ENCODE data around the gene ZNF587. TPM values are rescaled to one million over a fixed set of nuclear protein-coding genes. Genes with fewer than 3 reads are reported as not detected.
"Not testable (repeated sequence)": the region's sequence is repeated elsewhere in the genome, so short reads cannot be mapped to it uniquely, and the experiment has no call there.

The ZNF587 gene
- total RNA-seq, 1 donor from 2014 or later: 36.8 TPM

- Mint-ChIP-seq H3K4me1 (ENCODE audit: unreplicated experiment) (peaks cover 31% of the 10 kb centered on the region), H3K27ac (ENCODE audit: unreplicated experiment) (peak overlapping the region; percentile 67), H3K36me3 (ENCODE audit: low read depth, unreplicated experiment) (peaks cover 21% of the 10 kb centered on the region), H3K27me3 (ENCODE audit: unreplicated experiment) (peaks cover 12% of the 10 kb centered on the region), H3K4me3 (ENCODE audit: unreplicated experiment) (peak overlapping the region; percentile 82), H3K9me3 (ENCODE audit: unreplicated experiment) (no peaks in the 10 kb centered on the region)
- TF ChIP-seq, protein P1, sequence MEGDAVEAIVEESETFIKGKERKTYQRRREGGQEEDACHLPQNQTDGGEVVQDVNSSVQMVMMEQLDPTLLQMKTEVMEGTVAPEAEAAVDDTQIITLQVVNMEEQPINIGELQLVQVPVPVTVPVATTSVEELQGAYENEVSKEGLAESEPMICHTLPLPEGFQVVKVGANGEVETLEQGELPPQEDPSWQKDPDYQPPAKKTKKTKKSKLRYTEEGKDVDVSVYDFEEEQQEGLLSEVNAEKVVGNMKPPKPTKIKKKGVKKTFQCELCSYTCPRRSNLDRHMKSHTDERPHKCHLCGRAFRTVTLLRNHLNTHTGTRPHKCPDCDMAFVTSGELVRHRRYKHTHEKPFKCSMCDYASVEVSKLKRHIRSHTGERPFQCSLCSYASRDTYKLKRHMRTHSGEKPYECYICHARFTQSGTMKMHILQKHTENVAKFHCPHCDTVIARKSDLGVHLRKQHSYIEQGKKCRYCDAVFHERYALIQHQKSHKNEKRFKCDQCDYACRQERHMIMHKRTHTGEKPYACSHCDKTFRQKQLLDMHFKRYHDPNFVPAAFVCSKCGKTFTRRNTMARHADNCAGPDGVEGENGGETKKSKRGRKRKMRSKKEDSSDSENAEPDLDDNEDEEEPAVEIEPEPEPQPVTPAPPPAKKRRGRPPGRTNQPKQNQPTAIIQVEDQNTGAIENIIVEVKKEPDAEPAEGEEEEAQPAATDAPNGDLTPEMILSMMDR (IDR thresholded peaks at IDR 0.05; ENCODE audit: unreplicated experiment): no peak
- no peak for DNase-seq (ENCODE audit: low spot score)
Measured at GRCh38 chr19:57818378-57818777, 31.3 kb upstream of the ZNF587 start.

- TF ChIP-seq, protein P1 (IDR thresholded peaks at IDR 0.05; ENCODE audit: unreplicated experiment): no peak
- H3K9me3 Mint-ChIP-seq (ENCODE audit: unreplicated experiment): no peaks in the 10 kb centered on the region
- peaks cover 12% of the 10 kb centered on the region for H3K27me3 Mint-ChIP-seq (ENCODE audit: unreplicated experiment)
- H3K4me3 Mint-ChIP-seq (ENCODE audit: unreplicated experiment): peak overlapping the region; percentile 96
- peak; percentile 43 for DNase-seq (ENCODE audit: low spot score)
- H3K4me1 Mint-ChIP-seq (ENCODE audit: unreplicated experiment): peaks cover 26% of the 10 kb centered on the region
- peaks cover 18% of the 10 kb centered on the region for H3K36me3 Mint-ChIP-seq (ENCODE audit: low read depth, unreplicated experiment)
- H3K27ac Mint-ChIP-seq (ENCODE audit: unreplicated experiment): peak overlapping the region; percentile 86
Measured at GRCh38 chr19:57819475-57820148, 30.0 kb upstream of the ZNF587 start.

GRCh38 chr19:57820599-57820998, 29.1 kb upstream of the ZNF587 start:
- H3K4me3 Mint-ChIP-seq (ENCODE audit: unreplicated experiment): peak overlapping the region; percentile 96
- H3K36me3 Mint-ChIP-seq (ENCODE audit: low read depth, unreplicated experiment): peaks cover 15% of the 10 kb centered on the region
- peaks cover 10% of the 10 kb centered on the region for H3K27me3 Mint-ChIP-seq (ENCODE audit: unreplicated experiment)
- H3K9me3 Mint-ChIP-seq (ENCODE audit: unreplicated experiment): no peaks in the 10 kb centered on the region
- H3K27ac Mint-ChIP-seq (ENCODE audit: unreplicated experiment): peak overlapping the region; percentile 92
- H3K4me1 Mint-ChIP-seq (ENCODE audit: unreplicated experiment): peaks cover 26% of the 10 kb centered on the region
- DNase-seq (ENCODE audit: low spot score): no peak
- TF ChIP-seq, protein P1 (IDR thresholded peaks at IDR 0.05; ENCODE audit: unreplicated experiment): no peak

GRCh38 chr19:57821095-57821494, 28.6 kb upstream of the ZNF587 start:
- not testable (repeated sequence) for DNase-seq (ENCODE audit: low spot score); H3K27me3 Mint-ChIP-seq (ENCODE audit: unreplicated experiment); H3K9me3 Mint-ChIP-seq (ENCODE audit: unreplicated experiment); H3K27ac Mint-ChIP-seq (ENCODE audit: unreplicated experiment)
- H3K36me3 Mint-ChIP-seq (ENCODE audit: low read depth, unreplicated experiment): peaks cover 13% of the 10 kb centered on the region
- peaks cover 26% of the 10 kb centered on the region for H3K4me1 Mint-ChIP-seq (ENCODE audit: unreplicated experiment)
- H3K4me3 Mint-ChIP-seq (ENCODE audit: unreplicated experiment): peak overlapping the region; percentile 96

DNA sequence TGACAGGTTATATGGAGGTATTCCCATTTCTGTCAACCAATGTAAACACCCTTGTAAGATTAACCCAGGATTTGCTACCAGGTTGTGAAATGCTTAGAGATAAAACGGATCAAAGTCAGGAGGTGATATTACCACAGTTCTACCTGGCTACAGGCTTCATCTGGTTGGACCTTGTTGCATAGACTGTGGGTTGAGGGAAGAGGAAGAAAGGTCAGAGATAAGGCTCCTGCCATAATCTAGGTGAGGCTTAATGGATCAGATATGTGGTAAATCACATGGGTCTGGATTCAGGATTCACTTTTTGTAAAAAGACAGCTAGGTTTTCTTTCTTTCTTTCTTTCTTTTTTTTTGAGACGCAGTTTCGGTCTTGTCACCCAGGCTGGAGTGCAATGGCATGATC, 28.2 kb upstream of the ZNF587 start:
- H3K27ac Mint-ChIP-seq (ENCODE audit: unreplicated experiment): not testable (repeated sequence)

GRCh38 chr19:57823155-57823554, 26.5 kb upstream of the ZNF587 start:
- DNase-seq (ENCODE audit: low spot score); H3K27ac Mint-ChIP-seq (ENCODE audit: unreplicated experiment): not testable (repeated sequence)
- peak overlapping the region; percentile 8 for H3K4me3 Mint-ChIP-seq (ENCODE audit: unreplicated experiment)

More for the DNA sequence above, 28.2 kb upstream of the ZNF587 start:
- not testable (repeated sequence) for H3K27me3 Mint-ChIP-seq (ENCODE audit: unreplicated experiment); H3K4me3 Mint-ChIP-seq (ENCODE audit: unreplicated experiment); DNase-seq (ENCODE audit: low spot score); H3K9me3 Mint-ChIP-seq (ENCODE audit: unreplicated experiment)
- Mint-ChIP-seq H3K36me3 (ENCODE audit: low read depth, unreplicated experiment) (peaks cover 15% of the 10 kb centered on the region), H3K4me1 (ENCODE audit: unreplicated experiment) (peaks cover 27% of the 10 kb centered on the region)

GRCh38 chr19:57823608-57824007, 26.1 kb upstream of the ZNF587 start:
- DNase-seq (ENCODE audit: low spot score); H3K27me3 Mint-ChIP-seq (ENCODE audit: unreplicated experiment); H3K27ac Mint-ChIP-seq (ENCODE audit: unreplicated experiment); H3K4me3 Mint-ChIP-seq (ENCODE audit: unreplicated experiment); H3K9me3 Mint-ChIP-seq (ENCODE audit: unreplicated experiment): not testable (repeated sequence)
- Mint-ChIP-seq H3K4me1 (ENCODE audit: unreplicated experiment) (peaks cover 21% of the 10 kb centered on the region), H3K36me3 (ENCODE audit: low read depth, unreplicated experiment) (peaks cover 21% of the 10 kb centered on the region)

More at GRCh38 chr19:57823155-57823554, 26.5 kb upstream of the ZNF587 start:
- Mint-ChIP-seq H3K4me1 (ENCODE audit: unreplicated experiment) (peaks cover 25% of the 10 kb centered on the region), H3K36me3 (ENCODE audit: low read depth, unreplicated experiment) (peaks cover 21% of the 10 kb centered on the region)
- not testable (repeated sequence) for H3K9me3 Mint-ChIP-seq (ENCODE audit: unreplicated experiment); H3K27me3 Mint-ChIP-seq (ENCODE audit: unreplicated experiment)
